DOHH2 (cell line): ENCODE data around the gene EPHA2.

Experiments
- H3F3A ChIP-seq: fragments of 200-600 bp; sonication (generic), shearing (Covaris generic); 2 replicates; pipeline ENCODE4 v1.6.0; 2016; ENCODE audit warnings: antibody characterized with exemption, mild to moderate bottlenecking; ENCODE audit not compliant: control insufficient read depth, insufficient read depth
- H3K27ac ChIP-seq: fragments of 200-600 bp; sonication (generic); 2 replicates; pipeline ENCODE4 v1.5.1; 2014; ENCODE audit warnings: low read depth, mild to moderate bottlenecking, low read length, moderate library complexity
- H3K27me3 ChIP-seq: fragments of 200-600 bp; sonication (generic); 2 replicates; pipeline ENCODE4 v1.6.1; 2014; ENCODE audit warnings: mild to moderate bottlenecking, low read length, mixed read lengths; ENCODE audit not compliant: control insufficient read depth
- H3K36me3 ChIP-seq: fragments of 200-600 bp; sonication (generic); 2 replicates; pipeline ENCODE4 v1.6.1; 2014; ENCODE audit warnings: mild to moderate bottlenecking, low read length, moderate library complexity, mixed read lengths; ENCODE audit not compliant: control insufficient read depth
- H3K4me1 ChIP-seq: fragments of 200-600 bp; sonication (generic); 2 replicates; pipeline ENCODE4 v1.6.1; 2014; ENCODE audit warnings: mild to moderate bottlenecking, low read length, mixed read lengths; ENCODE audit not compliant: control insufficient read depth
- H3K4me2 ChIP-seq: fragments of 200-600 bp; sonication (generic); 2 replicates; pipeline ENCODE4 v1.6.0; 2014; ENCODE audit warnings: mild to moderate bottlenecking, low read length, moderate library complexity
- H3K4me3 ChIP-seq: fragments of 200-600 bp; sonication (generic); 2 replicates; pipeline ENCODE4 v1.5.1; 2014; ENCODE audit warnings: mild to moderate bottlenecking, low read length, mixed read lengths
- H3K79me2 ChIP-seq: fragments of 200-600 bp; sonication (generic); 2 replicates; pipeline ENCODE4 v1.6.1; 2014; ENCODE audit warnings: mild to moderate bottlenecking, low read length, mixed read lengths; ENCODE audit not compliant: control insufficient read depth
- H3K9me2 ChIP-seq: fragments of 200-600 bp; sonication (generic); replicated peaks from 2 replicates; pipeline ENCODE4 v1.6.1; 2014; ENCODE audit warnings: mild to moderate bottlenecking, low read length, mixed read lengths; ENCODE audit not compliant: control insufficient read depth
- H3K9me3 ChIP-seq: fragments of 200-600 bp; sonication (generic); 2 replicates; pipeline ENCODE4 v1.6.1; 2014; ENCODE audit warnings: antibody characterized with exemption, low read length, mixed read lengths; ENCODE audit not compliant: control insufficient read depth, insufficient read depth
- H4K20me1 ChIP-seq: fragments of 200-600 bp; sonication (generic); 2 replicates; pipeline ENCODE4 v1.6.0; 2014; ENCODE audit warnings: low read depth, mild to moderate bottlenecking, antibody characterized with exemption, low read length, moderate library complexity; ENCODE audit not compliant: control insufficient read depth, insufficient read depth
- CTCF ChIP-seq: fragments of 200-600 bp; sonication (generic); IDR thresholded peaks from one replicate; pipeline ENCODE4 v1.5.1; 2014; ENCODE audit warnings: antibody characterized with exemption, mild to moderate bottlenecking, low read depth, low read length; ENCODE audit not compliant: poor library complexity, severe bottlenecking
- EZH2phosphoT487 ChIP-seq: fragments of 200-600 bp; sonication (generic); IDR thresholded peaks from 2 replicates; pipeline ENCODE4 v1.6.1; 2017; ENCODE audit warnings: borderline replicate concordance, mild to moderate bottlenecking, antibody characterized with exemption, low read length, moderate library complexity, mixed read lengths

The EPHA2 gene

GRCh38 chr1:16180291-16180824, 24.5 kb upstream of the EPHA2 start:
- H3K4me3 ChIP-seq = no peak overlapping the region
- no peak overlapping the region for H3K27ac ChIP-seq
- no peaks in the 10 kb centered on the region for H3K79me2 ChIP-seq
- H4K20me1 ChIP-seq = no peaks in the 10 kb centered on the region
- no peaks in the 10 kb centered on the region for H3F3A ChIP-seq
- TF ChIP-seq EZH2phosphoT487 (no peak), CTCF (no peak)
- H3K4me1 ChIP-seq = no peaks in the 10 kb centered on the region
- no peak overlapping the region for H3K4me2 ChIP-seq
- no peaks in the 10 kb centered on the region for H3K36me3 ChIP-seq
- H3K9me2 ChIP-seq = no peaks in the 10 kb centered on the region
- H3K27me3 ChIP-seq = peaks cover 5% of the 10 kb centered on the region; the same call in 1 of the 2 replicates
- no peaks in the 10 kb centered on the region for H3K9me3 ChIP-seq

- Histone ChIP-seq H3K4me3 (no peak overlapping the region), H4K20me1 (no peaks in the 10 kb centered on the region), H3K27me3 (peaks cover 5% of the 10 kb centered on the region; the same call in 1 of the 2 replicates), H3K36me3 (no peaks in the 10 kb centered on the region), H3K4me1 (no peaks in the 10 kb centered on the region), H3K27ac (no peak overlapping the region), H3K9me2 (no peaks in the 10 kb centered on the region), H3K9me3 (no peaks in the 10 kb centered on the region), H3K79me2 (no peaks in the 10 kb centered on the region), H3K4me2 (no peak overlapping the region), H3F3A (no peaks in the 10 kb centered on the region)
- TF ChIP-seq EZH2phosphoT487 (no peak), CTCF (no peak)
Observed at GRCh38 chr1:16178596-16179497, 23.0 kb upstream of the EPHA2 start.

- TF ChIP-seq EZH2phosphoT487 = no peak
- no peak overlapping the region for H3K4me2 ChIP-seq
- H3K27me3 ChIP-seq = peaks cover 5% of the 10 kb centered on the region; the same call in 1 of the 2 replicates
- no peaks in the 10 kb centered on the region for H3K9me2 ChIP-seq
- H3K27ac ChIP-seq = no peak overlapping the region
- no peak overlapping the region for H3K4me3 ChIP-seq
- H4K20me1 ChIP-seq = no peaks in the 10 kb centered on the region
- no peaks in the 10 kb centered on the region for H3F3A ChIP-seq
- H3K9me3 ChIP-seq = no peaks in the 10 kb centered on the region
- no peaks in the 10 kb centered on the region for H3K79me2 ChIP-seq
- no peaks in the 10 kb centered on the region for H3K4me1 ChIP-seq
- no peaks in the 10 kb centered on the region for H3K36me3 ChIP-seq
Observed at GRCh38 chr1:16177306-16177705, 21.4 kb upstream of the EPHA2 start.

GRCh38 chr1:16176653-16177052, 20.8 kb upstream of the EPHA2 start:
- Histone ChIP-seq H3K4me1 (no peaks in the 10 kb centered on the region), H3K79me2 (no peaks in the 10 kb centered on the region), H3K27ac (no peak overlapping the region), H3K4me3 (no peak overlapping the region), H4K20me1 (no peaks in the 10 kb centered on the region), H3K27me3 (peaks cover 5% of the 10 kb centered on the region; the same call in 1 of the 2 replicates), H3K9me2 (no peaks in the 10 kb centered on the region), H3F3A (no peaks in the 10 kb centered on the region), H3K4me2 (no peak overlapping the region), H3K9me3 (no peaks in the 10 kb centered on the region), H3K36me3 (no peaks in the 10 kb centered on the region)
- TF ChIP-seq CTCF (no peak), EZH2phosphoT487 (no peak)
